Panc1 (cell line): ENCODE results near the gene KIAA0232. TPM values are rescaled to one million over a fixed set of nuclear protein-coding genes. Genes with fewer than 3 reads are reported as not detected.

Experiments used
- ATAC-seq: fragments of 200-7000 bp; cut with Tn5 transposase; 2 replicates; pipeline ENCODE4 v1.9.1; 2020; ENCODE audit warnings: mild to moderate bottlenecking, moderate library complexity
- BruUV-seq: library from RNA; stranded (reverse); fragments of 400-500 nt; replicated peaks from 2 replicates; lab custom pipeline; 2021; lab: Mats Ljungman, UMichigan
- CTCF ChIA-PET: fragments of 300-600 bp; sonication (Branson Sonifier 250); formaldehyde crosslinking; loops from one replicate; lab custom pipeline; 2022; ENCODE audit warnings: antibody characterized with exemption; lab: Charles Lee
- POLR2A ChIA-PET: fragments of 300-600 bp; sonication (Branson Sonifier 250); formaldehyde crosslinking; loops from one replicate; lab custom pipeline; 2022; ENCODE audit warnings: antibody characterized with exemption; lab: Charles Lee
- DNase-seq: peaks from one replicate; pipeline ENCODE4 v3.0.0-alpha.2; 2010; ENCODE audit warnings: low read depth, low spot score
- H3K27ac ChIP-seq: 2 replicates; pipeline ENCODE4 v1.5.1; 2011; ENCODE audit warnings: mild to moderate bottlenecking, low read length, inconsistent platforms
- H3K27me3 ChIP-seq: fragments of 200-500 bp; sonication (Bioruptor generic); 2 replicates; pipeline ENCODE4 v1.6.0; 2014; ENCODE audit warnings: low read length, inconsistent platforms; ENCODE audit not compliant: control insufficient read depth, insufficient read depth
- H3K36me3 ChIP-seq: fragments of 200-500 bp; sonication (Bioruptor generic); 2 replicates; pipeline ENCODE4 v1.5.1; 2014; ENCODE audit warnings: inconsistent platforms, mild to moderate bottlenecking, low read length, moderate library complexity; ENCODE audit not compliant: control insufficient read depth, insufficient read depth
- H3K4me1 ChIP-seq: 2 replicates; pipeline ENCODE4 v1.5.1; 2011; ENCODE audit warnings: inconsistent platforms, mild to moderate bottlenecking, low read length, moderate library complexity; ENCODE audit not compliant: control insufficient read depth, insufficient read depth
- H3K4me3 ChIP-seq, 2 experiments: 2 replicates each; pipeline ENCODE4 v1.5.1; 2011 to 2012; ENCODE audit warnings: low read depth in 2 of 2, low read length in 2 of 2, mild to moderate bottlenecking in 2 of 2, inconsistent platforms in 1 of 2, moderate library complexity in 1 of 2
- H3K9me3 ChIP-seq: fragments of 200-500 bp; sonication (Bioruptor generic); 2 replicates; pipeline ENCODE4 v1.5.1; 2014; ENCODE audit warnings: low read depth, mild to moderate bottlenecking, inconsistent platforms, low read length, moderate library complexity; ENCODE audit not compliant: control insufficient read depth, insufficient read depth
- CTCF ChIP-seq: fragments of 450-650 bp; IDR thresholded peaks from 2 replicates; pipeline ENCODE4 v1.5.1; 2017; ENCODE audit warnings: mild to moderate bottlenecking
- POLR2AphosphoS5 ChIP-seq: IDR thresholded peaks from 2 replicates; pipeline ENCODE4 v1.6.1; 2012; ENCODE audit warnings: mild to moderate bottlenecking, low read depth, low read length, moderate library complexity
- REST ChIP-seq, 2 experiments: IDR thresholded peaks; 2 replicates each; pipeline ENCODE4 v1.6.1; 2011 to 2012; ENCODE audit warnings: low read depth in 2 of 2, control low read depth in 1 of 2, low read length in 1 of 2, mild to moderate bottlenecking in 1 of 2, moderate library complexity in 1 of 2; ENCODE audit not compliant: insufficient read depth in 1 of 2
- SIN3A ChIP-seq: IDR thresholded peaks from 2 replicates; pipeline ENCODE4 v1.6.1; 2012; ENCODE audit warnings: low read depth, mild to moderate bottlenecking, low read length, moderate library complexity, borderline replicate concordance; ENCODE audit not compliant: insufficient read depth
- TCF7L2 ChIP-seq: IDR thresholded peaks from 2 replicates; pipeline ENCODE4 v1.6.1; 2011; ENCODE audit warnings: mild to moderate bottlenecking, low read depth, low read length, inconsistent platforms
- in situ Hi-C: cut with HindIII; loops from 2 replicates; pipeline ENCODE4 v1.10.0; 2016; ENCODE audit warnings: low sequenced_read_pairs, low pct_unique_long_range_greater_than_20kb
- intact Hi-C: fragments of 100-400 bp; cut with micrococcal nuclease; formaldehyde crosslinking; loops from one replicate; pipeline ENCODE4 v1.10.0; 2022; ENCODE audit not compliant: unreplicated experiment
- total RNA-seq: library from RNA; stranded (reverse); gene quantifications from one replicate; pipeline ENCODE4 v1.2.1, GENCODE V29; 2021; ENCODE audit not compliant: unreplicated experiment

The KIAA0232 gene
- total RNA-seq, 1 experiment from 2014 or later = 20.2 TPM

DNA sequence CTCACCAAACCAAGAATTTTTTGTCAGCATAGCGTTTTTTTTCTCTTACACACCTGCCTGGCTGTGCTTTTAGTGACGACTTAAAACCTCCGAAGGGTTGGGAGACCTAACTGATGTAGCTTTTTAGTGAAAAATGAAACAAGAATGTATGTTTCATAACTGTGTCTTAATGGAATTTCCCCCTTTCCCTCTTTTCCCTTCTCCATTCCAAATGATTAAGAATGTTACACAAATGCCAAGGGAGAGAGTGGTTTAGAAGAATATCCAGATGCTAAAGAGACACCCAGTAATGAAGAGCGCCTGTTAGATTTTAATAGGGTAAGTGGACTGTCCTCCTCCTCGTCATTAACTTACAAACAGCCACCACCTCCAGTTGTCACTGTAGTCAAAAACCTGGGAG lies 93.9 kb downstream of the KIAA0232 start:
- in situ Hi-C loops (no loop called here), intact Hi-C loops (no loop called here)
- ChIA-PET POLR2A (no interaction called here), CTCF (no interaction called here)
- DNase-seq (no peak), ATAC-seq (no peak)
- TF ChIP-seq POLR2AphosphoS5 (no peak), CTCF (no peak)
- no TSS peak for BruUV-seq
- Histone ChIP-seq H3K9me3 (no peaks in the 10 kb centered on the region), H3K4me3 (no peak overlapping the region), H3K27me3 (no peaks in the 10 kb centered on the region), H3K4me1 (no peaks in the 10 kb centered on the region), H3K36me3 (peaks cover 6% of the 10 kb centered on the region), H3K27ac (no peak overlapping the region)

DNA sequence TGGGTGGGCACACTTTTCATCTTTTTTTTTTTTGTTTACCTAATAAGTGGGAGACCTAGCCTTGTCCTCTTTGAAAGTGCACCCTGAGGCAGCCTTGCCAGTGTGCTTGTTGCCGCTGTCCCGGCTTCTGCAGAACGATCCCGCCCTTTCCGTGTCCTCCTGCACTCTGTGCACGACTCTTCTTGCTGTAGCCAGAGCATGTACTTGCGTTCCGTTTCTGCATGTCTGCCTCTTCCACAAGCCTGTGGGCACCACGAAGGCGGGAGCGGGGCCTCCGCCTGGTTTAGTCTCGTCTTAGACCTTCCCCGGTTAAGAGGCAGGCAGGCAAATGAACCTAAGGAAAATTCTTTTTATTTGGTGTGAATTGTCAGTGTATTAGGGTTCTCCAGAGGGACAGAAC lies 94.5 kb downstream of the KIAA0232 start:
- ChIA-PET POLR2A (no interaction called here), CTCF (no interaction called here)
- no peaks in the 10 kb centered on the region for H3K4me1 ChIP-seq
- no peak for DNase-seq
- no peak for TF ChIP-seq TCF7L2
- TF ChIP-seq REST (IDR thresholded peaks at IDR 0.05; ENCODE audit: insufficient read depth in 1 of 2, low read depth in 2 of 2, low read length in 1 of 2) = no peak
- no peaks in the 10 kb centered on the region for H3K27me3 ChIP-seq
- no peak for ATAC-seq
- no peak overlapping the region for H3K4me3 ChIP-seq
- in situ Hi-C loops = no loop called here
- H3K36me3 ChIP-seq = peaks cover 8% of the 10 kb centered on the region
- no peak overlapping the region for H3K27ac ChIP-seq
- no peaks in the 10 kb centered on the region for H3K9me3 ChIP-seq
- intact Hi-C loops = no loop called here
- BruUV-seq = no TSS peak

DNA sequence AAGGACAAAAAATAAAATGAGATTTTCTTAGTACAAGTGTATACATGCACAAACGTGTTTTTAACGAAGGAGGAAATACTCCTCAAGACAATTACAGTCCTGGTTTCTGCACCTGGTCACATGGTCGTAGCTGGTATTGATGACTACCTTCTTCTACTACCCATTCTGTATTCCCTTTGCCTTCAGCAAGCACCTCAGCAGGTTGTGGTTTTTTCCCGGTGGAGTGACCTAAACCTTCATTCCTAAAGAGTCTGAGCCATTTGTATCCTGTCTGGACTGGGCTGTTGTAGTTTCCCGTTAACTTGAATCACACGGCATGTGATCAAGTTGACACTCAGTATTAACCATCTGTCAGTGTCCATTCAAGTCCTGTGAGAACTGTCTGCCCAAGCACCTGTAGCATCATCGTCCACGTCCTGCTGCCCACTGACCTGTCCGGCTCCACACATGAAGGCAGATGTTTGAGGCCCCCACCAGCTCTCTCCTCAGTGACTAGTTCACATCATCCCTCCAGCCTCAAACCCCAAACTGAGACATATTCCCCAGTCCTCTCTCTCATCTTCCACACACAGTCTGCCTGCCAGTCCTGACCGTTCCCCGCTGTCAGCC lies 96.0 kb downstream of the KIAA0232 start:
- Histone ChIP-seq H3K4me3 (no peak overlapping the region), H3K4me1 (no peaks in the 10 kb centered on the region), H3K36me3 (peaks cover 9% of the 10 kb centered on the region), H3K27me3 (no peaks in the 10 kb centered on the region), H3K9me3 (no peaks in the 10 kb centered on the region), H3K27ac (no peak overlapping the region)
- POLR2A ChIA-PET = no interaction called here
- TF ChIP-seq POLR2AphosphoS5 = no peak
- TF ChIP-seq TCF7L2 = no peak
- TF ChIP-seq REST (IDR thresholded peaks at IDR 0.05; ENCODE audit: insufficient read depth in 1 of 2, low read depth in 2 of 2, low read length in 1 of 2) = no peak
- TF ChIP-seq SIN3A = no peak
- no peak for TF ChIP-seq CTCF
- no TSS peak for BruUV-seq
- intact Hi-C loops = no loop called here
- no peak for ATAC-seq
- CTCF ChIA-PET = no interaction called here
- DNase-seq = no peak
- in situ Hi-C loops = no loop called here
